KBM-7 (cell line): ENCODE results near the gene FBXL13.
"Not testable (repeated sequence)": the region's sequence is repeated elsewhere in the genome, so short reads cannot be mapped to it uniquely, and the experiment has no call there.

Experiments
- DNase-seq: peaks from one replicate; pipeline ENCODE4 v3.0.0-alpha.2; 2015
- in situ Hi-C: fragments of 300-500 bp; cut with MboI; formaldehyde crosslinking; loops from 2 replicates; pipeline ENCODE4 v1.14.3; 2020; ENCODE audit warnings: low sequenced_read_pairs, low pct_unique_long_range_greater_than_20kb, mixed read lengths

Gene FBXL13

DNA sequence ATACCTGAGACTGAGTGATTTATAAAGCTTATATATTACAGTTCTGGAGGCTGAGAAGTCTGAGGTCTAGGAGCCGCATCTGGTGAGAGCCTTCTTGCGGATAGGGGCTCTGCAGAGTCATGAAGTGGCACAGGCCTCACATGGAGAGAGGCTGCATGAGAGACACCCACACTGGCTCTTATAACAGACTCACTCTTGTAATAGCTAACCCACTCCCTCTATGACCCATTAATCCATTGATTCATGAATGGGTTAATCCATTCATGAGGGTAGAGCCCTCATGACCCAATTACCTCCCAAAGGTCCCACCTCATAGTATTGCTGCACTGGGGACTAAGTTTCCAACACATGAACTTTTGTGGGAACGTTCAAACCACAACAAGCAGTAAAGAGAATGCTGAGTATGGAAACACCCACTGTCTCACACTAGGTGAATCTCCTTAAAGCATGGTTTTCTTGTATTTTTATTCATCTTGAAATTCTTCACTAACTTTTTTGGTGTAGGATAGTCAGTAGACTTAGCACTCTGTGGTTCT, 304.9 kb downstream of the FBXL13 start:
- DNase-seq = not testable (repeated sequence)
- in situ Hi-C loops = loop anchor here (25.0 kb wide), 1 partner anchor 293 kb away; the partner anchor contains the start of gene FBXL13

- in situ Hi-C loops = loop anchor here (25.0 kb wide), 1 partner anchor 299 kb away; the partner anchor contains the start of gene FBXL13
- DNase-seq = not testable (repeated sequence)
Measured at GRCh38 chr7:102763295-102763905, 311.2 kb downstream of the FBXL13 start.
